Ascending aorta (tissue), 2 donors: ENCODE data around the gene ESRRB. TPM values are rescaled to one million over a fixed set of nuclear protein-coding genes. Genes with fewer than 3 reads are reported as not detected.

Source experiments
- DNase-seq, 2 donors: peaks; one replicate each; pipeline ENCODE4 v3.0.0-alpha.2; 2019; ENCODE audit warnings: low spot score in 2 of 2
- H3K27ac ChIP-seq, 2 donors: fragments of 200-600 bp; sonication (generic); one replicate each; pipeline ENCODE4 v1.5.1; 2016 to 2017; ENCODE audit warnings: mild to moderate bottlenecking in 1 of 2
- H3K27me3 ChIP-seq: fragments of 200-600 bp; sonication (generic); one replicate; pipeline ENCODE4 v1.5.1; 2017
- H3K36me3 ChIP-seq, 2 donors: fragments of 200-600 bp; sonication (generic); one replicate each; pipeline ENCODE4 v1.5.1; 2016
- H3K4me1 ChIP-seq, 2 donors: fragments of 200-600 bp; sonication (generic); one replicate each; pipeline ENCODE4 v1.5.1; 2016 to 2017; ENCODE audit warnings: mild to moderate bottlenecking in 1 of 2
- H3K4me3 ChIP-seq, 2 donors: fragments of 200-600 bp; sonication (generic); one replicate each; pipeline ENCODE4 v1.5.1; 2016 to 2017; ENCODE audit warnings: mild to moderate bottlenecking in 1 of 2
- H3K9me3 ChIP-seq, 2 donors: fragments of 200-600 bp; sonication (generic); one replicate each; pipeline ENCODE4 v1.5.1; 2016
- intact Hi-C: fragments of 100-400 bp; cut with DNase I; formaldehyde crosslinking; loops from one replicate; pipeline ENCODE4 v1.15.1; 2023
- total RNA-seq: library from RNA; depleted of rRNA; stranded (reverse); fragments of >200 nt; gene quantifications from one replicate; pipeline ENCODE4 v1.1.0, GENCODE V29; 2016
- TF ChIP-seq, protein P1 (sequence below), 3 experiments: fragments of 200-600 bp in 2 of 3; fragments of 450-650 bp in 1 of 3; sonication (generic) in 2 of 3; IDR thresholded peaks; one replicate each; pipeline ENCODE4 v1.5.1; 2016 to 2019; ENCODE audit warnings: antibody characterized with exemption in 3 of 3, mild to moderate bottlenecking in 1 of 3, moderate library complexity in 1 of 3

Gene ESRRB
- total RNA-seq, 1 donor from 2014 or later, result 1.6 TPM

GRCh38 chr14:76439237-76439775 lies 63.4 kb downstream of the ESRRB start:
- Histone ChIP-seq H3K4me1 (no peaks in the 10 kb centered on the region), H3K36me3 (no peaks in the 10 kb centered on the region), H3K27me3 (no peaks in the 10 kb centered on the region), H3K27ac (no peak overlapping the region), H3K4me3 (no peak overlapping the region), H3K9me3 (no peaks in the 10 kb centered on the region)
- TF ChIP-seq, protein P1, sequence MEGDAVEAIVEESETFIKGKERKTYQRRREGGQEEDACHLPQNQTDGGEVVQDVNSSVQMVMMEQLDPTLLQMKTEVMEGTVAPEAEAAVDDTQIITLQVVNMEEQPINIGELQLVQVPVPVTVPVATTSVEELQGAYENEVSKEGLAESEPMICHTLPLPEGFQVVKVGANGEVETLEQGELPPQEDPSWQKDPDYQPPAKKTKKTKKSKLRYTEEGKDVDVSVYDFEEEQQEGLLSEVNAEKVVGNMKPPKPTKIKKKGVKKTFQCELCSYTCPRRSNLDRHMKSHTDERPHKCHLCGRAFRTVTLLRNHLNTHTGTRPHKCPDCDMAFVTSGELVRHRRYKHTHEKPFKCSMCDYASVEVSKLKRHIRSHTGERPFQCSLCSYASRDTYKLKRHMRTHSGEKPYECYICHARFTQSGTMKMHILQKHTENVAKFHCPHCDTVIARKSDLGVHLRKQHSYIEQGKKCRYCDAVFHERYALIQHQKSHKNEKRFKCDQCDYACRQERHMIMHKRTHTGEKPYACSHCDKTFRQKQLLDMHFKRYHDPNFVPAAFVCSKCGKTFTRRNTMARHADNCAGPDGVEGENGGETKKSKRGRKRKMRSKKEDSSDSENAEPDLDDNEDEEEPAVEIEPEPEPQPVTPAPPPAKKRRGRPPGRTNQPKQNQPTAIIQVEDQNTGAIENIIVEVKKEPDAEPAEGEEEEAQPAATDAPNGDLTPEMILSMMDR (IDR thresholded peaks at IDR 0.05), result no peak
- intact Hi-C loops, result no loop called here
- DNase-seq, result no peak

GRCh38 chr14:76446486-76446885 lies 70.5 kb downstream of the ESRRB start:
- TF ChIP-seq, protein P1 (IDR thresholded peaks at IDR 0.05), result no peak
- DNase-seq, result no peak

DNA sequence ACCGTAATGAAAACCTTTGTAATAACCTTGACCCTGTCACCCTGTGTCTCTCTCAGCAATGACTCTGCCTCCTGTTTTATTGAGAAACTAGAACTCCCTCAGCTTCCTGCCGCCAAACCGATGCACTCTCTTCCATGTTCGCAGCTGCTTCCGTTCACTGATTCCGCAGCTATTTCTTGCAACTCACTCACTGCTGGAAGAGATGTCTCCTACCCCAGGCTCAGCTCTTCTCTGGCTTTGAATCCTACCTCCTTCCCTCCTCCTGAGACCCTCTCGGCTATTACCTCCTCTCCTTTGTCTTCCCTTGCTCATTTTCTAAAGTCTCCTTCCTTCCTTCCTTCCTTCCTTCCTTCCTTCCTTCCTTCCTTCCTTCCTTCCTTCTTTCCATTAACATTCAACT lies 71.0 kb downstream of the ESRRB start:
- Histone ChIP-seq H3K27me3 (no peaks in the 10 kb centered on the region), H3K36me3 (no peaks in the 10 kb centered on the region), H3K27ac (no peak overlapping the region), H3K4me3 (no peak overlapping the region), H3K9me3 (no peaks in the 10 kb centered on the region), H3K4me1 (no peaks in the 10 kb centered on the region)
- TF ChIP-seq, protein P1 (IDR thresholded peaks at IDR 0.05), result no peak
- DNase-seq, result no peak
- intact Hi-C loops, result no loop called here

More at GRCh38 chr14:76446486-76446885, 70.5 kb downstream of the ESRRB start:
- no peak overlapping the region for H3K27ac ChIP-seq
- no peaks in the 10 kb centered on the region for H3K36me3 ChIP-seq
- no peaks in the 10 kb centered on the region for H3K27me3 ChIP-seq
- intact Hi-C loops, result no loop called here
- no peak overlapping the region for H3K4me3 ChIP-seq
- H3K9me3 ChIP-seq, result no peaks in the 10 kb centered on the region
- H3K4me1 ChIP-seq, result no peaks in the 10 kb centered on the region

- Histone ChIP-seq H3K36me3 (no peaks in the 10 kb centered on the region), H3K27ac (no peak overlapping the region), H3K9me3 (no peaks in the 10 kb centered on the region), H3K4me3 (no peak overlapping the region), H3K4me1 (no peaks in the 10 kb centered on the region), H3K27me3 (no peaks in the 10 kb centered on the region)
- TF ChIP-seq, protein P1 (IDR thresholded peaks at IDR 0.05), result no peak
- intact Hi-C loops, result no loop called here
- no peak for DNase-seq
Observed at GRCh38 chr14:76450476-76450875, 74.5 kb downstream of the ESRRB start.

- Histone ChIP-seq H3K36me3 (no peaks in the 10 kb centered on the region), H3K4me3 (no peak overlapping the region), H3K4me1 (no peaks in the 10 kb centered on the region), H3K27me3 (no peaks in the 10 kb centered on the region), H3K9me3 (no peaks in the 10 kb centered on the region), H3K27ac (no peak overlapping the region)
- DNase-seq, result no peak
- intact Hi-C loops, result no loop called here
- TF ChIP-seq, protein P1 (IDR thresholded peaks at IDR 0.05), result peak in 2 of 3 experiments; percentile 11 to 32
Observed at GRCh38 chr14:76456200-76456599, 80.3 kb downstream of the ESRRB start.
